ENCODE data around the gene CNGB1.

CNGB1 gene

GRCh38 chr16:57882792-57883191 is 88.1 kb downstream of the CNGB1 start:
- DNase-seq: no peak

GRCh38 chr16:57882206-57882605 is 88.7 kb downstream of the CNGB1 start:
- DNase-seq: no peak

GRCh38 chr16:57878586-57878985 is 92.3 kb downstream of the CNGB1 start:
- DNase-seq: peak; percentile 25

- no peak for DNase-seq
These were observed 94.7 kb downstream of the CNGB1 start for GRCh38 chr16:57876210-57876609.

- DNase-seq: no peak
These were observed 95.6 kb downstream of the CNGB1 start for GRCh38 chr16:57875347-57875746.

GRCh38 chr16:57873218-57873617 is 97.7 kb downstream of the CNGB1 start:
- no peak for DNase-seq

GRCh38 chr16:57872764-57873163 is 98.2 kb downstream of the CNGB1 start:
- peak; percentile 58 for DNase-seq

- no peak for DNase-seq
These were observed 99.5 kb downstream of the CNGB1 start for GRCh38 chr16:57871456-57871855.

- DNase-seq: no peak
These were observed 100.0 kb downstream of the CNGB1 start for GRCh38 chr16:57870753-57871454.

- DNase-seq: no peak
These were observed 101.9 kb downstream of the CNGB1 start for GRCh38 chr16:57868913-57869520.

- DNase-seq: no peak
These were observed 103.8 kb downstream of the CNGB1 start for GRCh38 chr16:57867000-57867561.

- no peak for DNase-seq
These were observed 104.4 kb downstream of the CNGB1 start for GRCh38 chr16:57866529-57866918.

- peak; percentile 15 for DNase-seq
These were observed 105.0 kb downstream of the CNGB1 start for GRCh38 chr16:57865746-57866528.

- peak; percentile 77 for DNase-seq
These were observed 107.3 kb downstream of the CNGB1 start for GRCh38 chr16:57863434-57864160.

- DNase-seq: no peak
These were observed 108.1 kb downstream of the CNGB1 start for GRCh38 chr16:57862698-57863433.

- peak; percentile 36 for DNase-seq
These were observed 111.6 kb downstream of the CNGB1 start for GRCh38 chr16:57859331-57859730.

GRCh38 chr16:57858635-57859034 is 112.3 kb downstream of the CNGB1 start:
- peak; percentile 77 for DNase-seq

GRCh38 chr16:57857991-57858390 is 112.9 kb downstream of the CNGB1 start:
- peak; percentile 62 for DNase-seq

GRCh38 chr16:57855188-57855587 is 115.7 kb downstream of the CNGB1 start:
- DNase-seq: no peak

GRCh38 chr16:57852189-57852588 is 118.7 kb downstream of the CNGB1 start:
- peak; percentile 83 for DNase-seq

GRCh38 chr16:57848181-57848580 is 122.7 kb downstream of the CNGB1 start:
- no peak for DNase-seq

- DNase-seq: peak; percentile 65
These were observed 124.0 kb downstream of the CNGB1 start for GRCh38 chr16:57846931-57847330.
